ENCODE measurements around the gene DNLZ. TPM values are rescaled to one million over a fixed set of nuclear protein-coding genes. Genes with fewer than 3 reads are reported as not detected.

The DNLZ gene
- polyA plus RNA-seq, 2 of the 4 experiments (the other 2 are of a cell fraction), result 8.0 to 19.9 TPM

DNA sequence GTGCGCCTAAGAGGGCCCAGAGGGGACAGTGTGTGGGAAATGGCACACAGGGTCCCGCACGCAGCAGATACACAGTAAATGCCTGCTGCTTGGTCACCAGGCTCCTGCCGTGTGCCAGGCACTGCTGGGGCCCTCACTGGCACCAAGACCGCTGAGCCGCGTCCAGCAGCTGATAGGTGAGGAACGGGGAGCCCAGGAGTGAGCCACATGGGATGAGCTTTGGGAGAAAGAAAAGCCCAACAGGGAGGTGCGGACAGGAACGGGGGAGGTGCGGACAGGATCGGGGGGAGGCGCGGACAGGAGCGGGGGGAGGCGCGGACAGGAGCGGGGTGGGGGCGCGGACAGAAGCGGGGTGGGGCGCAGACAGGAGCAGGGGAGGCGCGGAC lies 19.7 kb downstream of the DNLZ start:
- ATAC-seq (no peak), DNase-seq (ENCODE audit: low read depth in 1 of 2, low spot score in 1 of 2) (no peak), FAIRE-seq (no peak)
- H3K4me3 ChIP-seq, result no peak overlapping the region
- ChIA-PET CTCF (interaction anchor here (0.6 to 3.6 kb wide), 6 partner anchors 9 to 57 kb away, joined by 3 to 17 read pairs (median 4); partner anchors contain the start of gene DNLZ), POLR2A (no interaction called here)
- peaks cover 8% of the 10 kb centered on the region; the same call in 2 of the 3 replicates for H3K4me1 ChIP-seq
- WGBS (ENCODE audit: missing lambda C conversion rate), result 94% methylated on average over 10 of the region's 24 CpGs
- TF ChIP-seq EHMT2 (IDR thresholded peaks at IDR 0.05; ENCODE audit: low read depth), result no peak
- TF ChIP-seq CEBPB (IDR thresholded peaks at IDR 0.05), result no peak
- TF ChIP-seq, protein P1, sequence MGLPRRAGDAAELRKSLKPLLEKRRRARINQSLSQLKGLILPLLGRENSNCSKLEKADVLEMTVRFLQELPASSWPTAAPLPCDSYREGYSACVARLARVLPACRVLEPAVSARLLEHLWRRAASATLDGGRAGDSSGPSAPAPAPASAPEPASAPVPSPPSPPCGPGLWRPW (IDR thresholded peaks at IDR 0.05), result no peak
- H3K27ac ChIP-seq, result no peak overlapping the region
- H3K9me3 ChIP-seq, result no peaks in the 10 kb centered on the region
- H3K4me2 ChIP-seq, result no peak overlapping the region

DNA sequence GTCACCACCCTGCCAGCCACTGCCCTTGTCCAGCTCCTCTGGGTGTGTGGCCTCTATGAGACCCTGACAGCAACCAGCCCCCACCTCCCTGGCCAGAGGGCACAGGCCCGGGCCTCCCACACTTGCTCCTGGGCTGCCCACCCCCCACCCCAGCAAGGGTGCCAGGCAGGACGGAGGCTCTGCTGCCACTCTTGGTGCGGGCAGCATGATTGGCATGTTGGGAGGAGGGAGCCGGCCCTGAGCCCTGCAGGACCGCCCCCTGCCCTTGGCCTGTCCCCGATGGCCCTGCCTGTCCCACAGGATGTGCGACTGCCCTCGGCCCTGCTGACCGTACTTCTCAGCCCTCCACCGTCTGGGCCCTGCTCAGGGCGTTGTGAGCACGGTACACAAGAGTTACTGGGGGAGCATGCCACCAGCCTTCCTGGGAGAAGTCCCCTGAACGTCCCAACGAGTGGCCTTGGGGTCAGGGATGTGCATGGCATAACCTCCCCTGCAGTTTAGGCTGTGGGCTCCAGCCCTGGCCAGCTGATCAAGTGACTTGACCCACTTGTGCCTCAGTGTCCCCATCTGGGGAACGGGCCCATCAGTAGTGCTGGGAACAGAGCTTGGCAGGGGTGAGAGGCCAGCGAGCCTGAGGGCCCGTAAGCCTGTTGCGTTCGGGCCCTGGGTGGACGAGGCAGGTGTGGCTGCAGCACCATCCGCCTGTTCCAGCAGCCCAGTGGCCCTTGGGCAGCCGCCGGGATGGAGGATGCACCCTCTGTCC lies 20.2 kb downstream of the DNLZ start:
- FAIRE-seq (no peak), DNase-seq (ENCODE audit: low read depth in 1 of 2, low spot score in 1 of 2) (no peak), ATAC-seq (no peak)
- CTCF ChIA-PET, result interaction anchor here (0.6 to 1.4 kb wide), 3 partner anchors 20 to 26 kb away, joined by 3 to 6 read pairs (median 4); partner anchors contain the start of gene DNLZ
- 88% methylated on average over 15 of the region's 23 CpGs for WGBS (ENCODE audit: missing lambda C conversion rate)
- Histone ChIP-seq H3K27ac (no peak overlapping the region), H3K9me3 (no peaks in the 10 kb centered on the region), H3K4me3 (no peak overlapping the region), H3K4me2 (no peak overlapping the region), H3K4me1 (peaks cover 8% of the 10 kb centered on the region; the same call in 2 of the 3 replicates)
- TF ChIP-seq NFE2L2 (conservative IDR thresholded peaks at IDR 0.05; ENCODE audit: low read length) (no peak), HEYL (CRISPR knock-in tag; IDR thresholded peaks at IDR 0.05) (no peak), ESRRA (IDR thresholded peaks at IDR 0.05; ENCODE audit: borderline replicate concordance, low read length) (no peak), SMC3 (IDR thresholded peaks at IDR 0.05) (no peak), POLR2AphosphoS2 (conservative IDR thresholded peaks at IDR 0.05; ENCODE audit: low read length) (no peak), EHF (CRISPR knock-in tag; IDR thresholded peaks at IDR 0.05) (no peak), POLR2A (IDR thresholded peaks at IDR 0.05; ENCODE audit: low read length) (no peak), EP300 (IDR thresholded peaks at IDR 0.05) (no peak), FOSB (CRISPR knock-in tag; IDR thresholded peaks at IDR 0.05) (no peak), JUN (IDR thresholded peaks at IDR 0.05) (no peak), MAFK (IDR thresholded peaks at IDR 0.05; ENCODE audit: partially characterized antibody) (no peak), ZSCAN20 (CRISPR knock-in tag; IDR thresholded peaks at IDR 0.05) (no peak), CBX8 (IDR thresholded peaks at IDR 0.05) (no peak), JUNB (IDR thresholded peaks at IDR 0.05) (no peak), CHD4 (IDR thresholded peaks at IDR 0.05; ENCODE audit: borderline replicate concordance) (no peak), BHLHE40 (IDR thresholded peaks at IDR 0.05; ENCODE audit: low read depth, low read length) (no peak)
- TF ChIP-seq, protein P1 (IDR thresholded peaks at IDR 0.05), result no peak
- TF ChIP-seq, protein P2, sequence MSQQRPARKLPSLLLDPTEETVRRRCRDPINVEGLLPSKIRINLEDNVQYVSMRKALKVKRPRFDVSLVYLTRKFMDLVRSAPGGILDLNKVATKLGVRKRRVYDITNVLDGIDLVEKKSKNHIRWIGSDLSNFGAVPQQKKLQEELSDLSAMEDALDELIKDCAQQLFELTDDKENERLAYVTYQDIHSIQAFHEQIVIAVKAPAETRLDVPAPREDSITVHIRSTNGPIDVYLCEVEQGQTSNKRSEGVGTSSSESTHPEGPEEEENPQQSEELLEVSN (IDR thresholded peaks at IDR 0.05; ENCODE audit: borderline replicate concordance, low read depth), result no peak
- TF ChIP-seq, protein P3, sequence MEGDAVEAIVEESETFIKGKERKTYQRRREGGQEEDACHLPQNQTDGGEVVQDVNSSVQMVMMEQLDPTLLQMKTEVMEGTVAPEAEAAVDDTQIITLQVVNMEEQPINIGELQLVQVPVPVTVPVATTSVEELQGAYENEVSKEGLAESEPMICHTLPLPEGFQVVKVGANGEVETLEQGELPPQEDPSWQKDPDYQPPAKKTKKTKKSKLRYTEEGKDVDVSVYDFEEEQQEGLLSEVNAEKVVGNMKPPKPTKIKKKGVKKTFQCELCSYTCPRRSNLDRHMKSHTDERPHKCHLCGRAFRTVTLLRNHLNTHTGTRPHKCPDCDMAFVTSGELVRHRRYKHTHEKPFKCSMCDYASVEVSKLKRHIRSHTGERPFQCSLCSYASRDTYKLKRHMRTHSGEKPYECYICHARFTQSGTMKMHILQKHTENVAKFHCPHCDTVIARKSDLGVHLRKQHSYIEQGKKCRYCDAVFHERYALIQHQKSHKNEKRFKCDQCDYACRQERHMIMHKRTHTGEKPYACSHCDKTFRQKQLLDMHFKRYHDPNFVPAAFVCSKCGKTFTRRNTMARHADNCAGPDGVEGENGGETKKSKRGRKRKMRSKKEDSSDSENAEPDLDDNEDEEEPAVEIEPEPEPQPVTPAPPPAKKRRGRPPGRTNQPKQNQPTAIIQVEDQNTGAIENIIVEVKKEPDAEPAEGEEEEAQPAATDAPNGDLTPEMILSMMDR (IDR thresholded peaks at IDR 0.05), result no peak
- POLR2A ChIA-PET, result interaction anchor here (1.1 kb wide), 1 partner anchor 20 kb away, joined by 3 read pairs; no protein-coding TSS in a partner anchor

Measured in A549 (cell line).